Activated B cell treated with CpG ODN at 0.5 μM for 24 hours (primary cell): ENCODE measurements around the gene EML6. TPM values are rescaled to one million over a fixed set of nuclear protein-coding genes. Genes with fewer than 3 reads are reported as not detected.

Experiments used
- ATAC-seq: fragments of 200-7000 bp; cut with Tn5 transposase; one replicate; pipeline ENCODE4 v1.10.0; 2021; ENCODE audit warnings: low read depth, mild to moderate bottlenecking, moderate library complexity
- CTCF ChIA-PET: fragments of 350-600 bp; sonication (Branson Sonifier 250); formaldehyde crosslinking; loops from one replicate; lab custom pipeline; 2021; ENCODE audit warnings: antibody characterized with exemption; lab: Charles Lee
- POLR2A ChIA-PET: fragments of 350-600 bp; sonication (Branson Sonifier 250); formaldehyde crosslinking; loops from one replicate; lab custom pipeline; 2021; ENCODE audit warnings: antibody characterized with exemption; lab: Charles Lee
- DNase-seq: peaks from one replicate; pipeline ENCODE4 v3.0.0; 2022
- H3K27ac Mint-ChIP-seq: one replicate; pipeline ENCODE4 v1.8.0; 2020; ENCODE audit warnings: mixed read lengths
- H3K27me3 Mint-ChIP-seq: one replicate; pipeline ENCODE4 v1.8.0; 2021; ENCODE audit warnings: mixed read lengths
- H3K36me3 Mint-ChIP-seq: one replicate; pipeline ENCODE4 v1.8.0; 2021; ENCODE audit warnings: low read depth, mixed read lengths
- H3K4me1 Mint-ChIP-seq: one replicate; pipeline ENCODE4 v1.8.0; 2021; ENCODE audit warnings: mixed read lengths
- H3K4me3 Mint-ChIP-seq: one replicate; pipeline ENCODE4 v1.8.0; 2020; ENCODE audit warnings: mild to moderate bottlenecking, mixed read lengths
- H3K9me3 Mint-ChIP-seq: one replicate; pipeline ENCODE4 v1.8.0; 2020; ENCODE audit warnings: mixed read lengths
- CTCF ChIP-seq: fragments of 200-600 bp; IDR thresholded peaks from one replicate; pipeline ENCODE4 v1.8.0; 2022; ENCODE audit warnings: antibody characterized with exemption, mild to moderate bottlenecking
- intact Hi-C: fragments of 100-400 bp; cut with micrococcal nuclease; formaldehyde crosslinking; loops from one replicate; pipeline ENCODE4 v1.15.1; 2024
- total RNA-seq: library from RNA; stranded (reverse); gene quantifications from 2 replicates; pipeline ENCODE4 v1.2.3, GENCODE V29; 2022

The EML6 gene
- total RNA-seq, 1 donor from 2014 or later, result 31.5 TPM

GRCh38 chr2:54685263-54685775 lies 38.1 kb upstream of the EML6 start:
- Mint-ChIP-seq H3K27ac (no peak overlapping the region), H3K9me3 (peaks cover 3% of the 10 kb centered on the region), H3K36me3 (no peaks in the 10 kb centered on the region), H3K27me3 (peaks cover 4% of the 10 kb centered on the region), H3K4me3 (no peak overlapping the region), H3K4me1 (peaks cover 5% of the 10 kb centered on the region)
- no peak for DNase-seq
- ChIA-PET POLR2A (interaction anchor here (0.6 kb wide), 1 partner anchor 12 kb away, joined by 6 read pairs; no protein-coding TSS in a partner anchor), CTCF (interaction anchor here (1.4 kb wide), 1 partner anchor 19 kb away, joined by 5 read pairs; no protein-coding TSS in a partner anchor)
- intact Hi-C loops, result no loop called here
- ATAC-seq, result no peak
- TF ChIP-seq CTCF, result no peak

DNA sequence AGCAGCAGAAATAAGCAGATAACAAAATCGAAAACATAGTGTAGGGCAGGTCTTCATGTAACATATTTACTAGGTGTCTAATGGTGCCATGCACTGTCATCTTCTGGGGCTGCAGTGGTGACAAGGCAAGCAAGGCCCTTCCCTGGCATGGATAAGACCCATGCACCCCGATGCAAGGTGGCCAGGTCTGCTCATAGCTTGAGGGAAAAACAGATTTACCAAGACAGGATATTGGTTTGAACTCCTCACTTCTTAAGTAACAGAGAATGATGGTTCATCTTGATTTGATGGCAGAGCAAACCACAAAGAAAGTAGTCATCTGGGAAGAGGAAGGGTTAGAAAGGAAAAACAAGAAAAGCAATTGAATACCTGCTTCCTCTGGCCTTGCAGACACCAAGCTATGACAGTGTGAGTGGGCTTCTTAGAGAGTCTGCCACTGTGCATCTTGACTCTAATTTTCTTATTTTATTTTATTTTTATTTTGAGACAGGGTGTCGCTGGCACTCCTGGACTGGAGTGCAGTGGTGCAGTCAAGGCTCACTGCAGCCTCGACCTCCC lies 35.8 kb upstream of the EML6 start:
- H3K27me3 Mint-ChIP-seq, result peaks cover 3% of the 10 kb centered on the region
- H3K9me3 Mint-ChIP-seq, result no peaks in the 10 kb centered on the region
- H3K27ac Mint-ChIP-seq, result no peak overlapping the region
- ChIA-PET POLR2A (no interaction called here), CTCF (no interaction called here)
- ATAC-seq, result no peak
- no peak for DNase-seq
- no peak for TF ChIP-seq CTCF
- intact Hi-C loops, result no loop called here
- H3K4me1 Mint-ChIP-seq, result no peaks in the 10 kb centered on the region
- H3K4me3 Mint-ChIP-seq, result no peak overlapping the region
- no peaks in the 10 kb centered on the region for H3K36me3 Mint-ChIP-seq

DNA sequence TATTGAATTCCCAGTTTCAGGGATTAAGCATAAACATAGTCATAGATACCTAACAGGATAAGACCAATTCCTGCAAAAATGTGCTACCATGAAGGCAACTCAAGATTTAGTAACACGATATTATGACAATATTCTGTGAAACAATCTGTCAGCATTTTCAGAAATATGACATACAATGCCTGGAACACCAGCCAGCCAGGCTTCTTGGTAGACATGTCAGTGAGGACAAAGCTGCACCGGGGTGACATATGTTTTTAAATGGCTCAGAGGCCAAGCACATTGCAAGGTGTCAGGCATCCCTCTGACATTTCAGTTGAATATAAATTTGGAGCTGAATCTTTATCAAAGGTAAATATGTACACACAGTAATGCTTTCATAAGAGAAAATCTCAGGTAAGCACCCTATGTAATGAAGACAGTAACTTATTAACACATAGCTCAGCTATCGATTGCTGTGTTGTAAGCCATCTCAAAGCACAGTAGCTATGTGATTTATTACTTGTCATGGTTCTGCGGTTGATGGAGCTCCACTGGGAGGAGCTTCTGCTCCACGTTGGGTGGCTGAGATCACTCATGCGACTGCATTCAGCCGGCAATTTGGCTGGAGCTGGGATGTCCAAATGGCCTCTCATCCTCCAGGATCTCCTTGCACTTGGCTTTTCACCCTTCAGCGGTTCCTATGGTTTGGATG lies 31.9 kb upstream of the EML6 start:
- DNase-seq, result no peak
- no peak for ATAC-seq

GRCh38 chr2:54692556-54692955 lies 30.9 kb upstream of the EML6 start:
- Mint-ChIP-seq H3K36me3 (no peaks in the 10 kb centered on the region), H3K4me3 (no peak overlapping the region), H3K27ac (no peak overlapping the region), H3K9me3 (no peaks in the 10 kb centered on the region), H3K4me1 (no peaks in the 10 kb centered on the region), H3K27me3 (peaks cover 3% of the 10 kb centered on the region)
- TF ChIP-seq CTCF, result no peak
- DNase-seq, result no peak
- intact Hi-C loops, result loop anchor here (2.0 kb wide), 1 partner anchor 14 kb away; no protein-coding TSS in a partner anchor
- ChIA-PET CTCF (interaction anchor here (1.2 to 1.3 kb wide), 2 partner anchors 12 to 146 kb away, joined by 4 to 5 read pairs; no protein-coding TSS in a partner anchor), POLR2A (interaction anchor here (0.5 kb wide), 1 partner anchor 286 kb away, joined by 4 read pairs; no protein-coding TSS in a partner anchor)
- no peak for ATAC-seq

More for the DNA sequence above, 31.9 kb upstream of the EML6 start:
- H3K36me3 Mint-ChIP-seq, result no peaks in the 10 kb centered on the region
- H3K27ac Mint-ChIP-seq, result no peak overlapping the region
- POLR2A ChIA-PET, result interaction anchor here (1.0 kb wide), 1 partner anchor 18 kb away, joined by 3 read pairs; no protein-coding TSS in a partner anchor
- H3K4me3 Mint-ChIP-seq, result no peak overlapping the region
- no peaks in the 10 kb centered on the region for H3K4me1 Mint-ChIP-seq
- intact Hi-C loops, result loop anchor here (2.0 kb wide), 1 partner anchor 13 kb away; no protein-coding TSS in a partner anchor
- CTCF ChIA-PET, result interaction anchor here (1.3 kb wide), 1 partner anchor 147 kb away, joined by 5 read pairs; no protein-coding TSS in a partner anchor
- H3K9me3 Mint-ChIP-seq, result no peaks in the 10 kb centered on the region
- peaks cover 3% of the 10 kb centered on the region for H3K27me3 Mint-ChIP-seq
- no peak for TF ChIP-seq CTCF

DNA sequence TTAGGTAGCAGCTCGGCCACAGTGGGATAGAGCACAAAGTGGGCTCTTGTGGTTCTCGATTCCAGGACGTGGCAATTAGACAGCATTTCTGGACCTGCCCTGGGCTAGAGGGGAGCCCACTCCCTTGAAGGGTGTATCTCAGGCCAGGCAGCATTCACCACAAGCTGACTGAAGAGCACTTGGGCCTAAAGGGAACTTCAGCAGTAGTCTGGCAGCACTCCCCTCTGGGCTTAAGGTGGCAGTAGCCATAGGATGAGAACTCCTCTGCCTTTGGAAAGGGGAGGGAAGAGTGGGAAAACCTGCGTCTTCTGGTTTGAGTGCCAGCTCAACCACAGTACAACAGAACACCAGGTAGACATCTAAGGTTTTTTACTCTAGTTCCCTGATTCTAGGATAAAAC lies 28.1 kb upstream of the EML6 start:
- H3K4me1 Mint-ChIP-seq, result no peaks in the 10 kb centered on the region
- POLR2A ChIA-PET, result no interaction called here
- no peaks in the 10 kb centered on the region for H3K36me3 Mint-ChIP-seq
- H3K27ac Mint-ChIP-seq, result no peak overlapping the region
- CTCF ChIA-PET, result interaction anchor here (1.3 kb wide), 1 partner anchor 9 kb away, joined by 6 read pairs; no protein-coding TSS in a partner anchor
- no peaks in the 10 kb centered on the region for H3K9me3 Mint-ChIP-seq
- no peaks in the 10 kb centered on the region for H3K27me3 Mint-ChIP-seq
- ATAC-seq, result no peak
- intact Hi-C loops, result no loop called here
- H3K4me3 Mint-ChIP-seq, result no peak overlapping the region
- DNase-seq, result no peak
- TF ChIP-seq CTCF, result no peak
